Thoracic aorta (tissue), 2 donors: Measurements from ENCODE around the gene RBMXL2. TPM values are rescaled to one million over a fixed set of nuclear protein-coding genes. Genes with fewer than 3 reads are reported as not detected.

ENCODE experiments used
- ATAC-seq: fragments of 150-250 bp; one replicate; pipeline ENCODE4 v1.8.0; 2017; ENCODE audit warnings: low read depth; ENCODE audit not compliant: insufficient number of reproducible peaks, low FRiP score
- DNase-seq: peaks from one replicate; pipeline ENCODE4 v3.0.0-alpha.2; 2020; ENCODE audit warnings: low spot score
- H3K27ac ChIP-seq, 2 donors: fragments of 200-600 bp; sonication (generic); 1 replicate in 1 of 2; 2 replicates in 1 of 2; pipeline ENCODE4 v1.5.1; 2016; ENCODE audit warnings: mild to moderate bottlenecking in 2 of 2, moderate library complexity in 2 of 2
- H3K27me3 ChIP-seq: fragments of 200-600 bp; sonication (generic); replicated peaks from 2 replicates; pipeline ENCODE4 v1.6.0; 2016; ENCODE audit warnings: mild to moderate bottlenecking; ENCODE audit not compliant: insufficient read depth
- H3K36me3 ChIP-seq: fragments of 200-600 bp; sonication (generic); one replicate; pipeline ENCODE4 v1.5.1; 2016
- H3K4me1 ChIP-seq, 2 donors: fragments of 200-600 bp; sonication (generic); 1 replicate in 1 of 2; 2 replicates in 1 of 2; pipeline versions ENCODE4 v1.5.1 to v1.6.0; 2016; ENCODE audit warnings: low read depth in 2 of 2, mild to moderate bottlenecking in 1 of 2; ENCODE audit not compliant: control insufficient read depth in 1 of 2
- H3K4me3 ChIP-seq: fragments of 200-600 bp; sonication (generic); 2 replicates; pipeline ENCODE4 v1.5.1; 2016; ENCODE audit warnings: mild to moderate bottlenecking
- H3K9me3 ChIP-seq: fragments of 200-600 bp; sonication (generic); 2 replicates; pipeline ENCODE4 v1.5.1; 2016
- total RNA-seq, 2 donors: library from RNA; depleted of rRNA; stranded (reverse); fragments of >200 nt; gene quantifications; one replicate each; pipeline versions ENCODE4 v1.1.0 to v1.2.3, GENCODE V29; 2016
- TF ChIP-seq, protein P1 (sequence below): fragments of 200-600 bp; sonication (generic); IDR thresholded peaks from one replicate; pipeline ENCODE4 v1.5.1; 2019; ENCODE audit warnings: antibody characterized with exemption

RBMXL2 gene
- total RNA-seq = not detected

- Histone ChIP-seq H3K27me3 (no peaks in the 10 kb centered on the region), H3K36me3 (no peaks in the 10 kb centered on the region), H3K27ac (no peak within 1 kb of the TSS), H3K9me3 (no peaks in the 10 kb centered on the region), H3K4me3 (no peak within 1 kb of the TSS), H3K4me1 (no peaks in the 10 kb centered on the region)
- DNase-seq (no peak), ATAC-seq (no peak)
- TF ChIP-seq, protein P1, sequence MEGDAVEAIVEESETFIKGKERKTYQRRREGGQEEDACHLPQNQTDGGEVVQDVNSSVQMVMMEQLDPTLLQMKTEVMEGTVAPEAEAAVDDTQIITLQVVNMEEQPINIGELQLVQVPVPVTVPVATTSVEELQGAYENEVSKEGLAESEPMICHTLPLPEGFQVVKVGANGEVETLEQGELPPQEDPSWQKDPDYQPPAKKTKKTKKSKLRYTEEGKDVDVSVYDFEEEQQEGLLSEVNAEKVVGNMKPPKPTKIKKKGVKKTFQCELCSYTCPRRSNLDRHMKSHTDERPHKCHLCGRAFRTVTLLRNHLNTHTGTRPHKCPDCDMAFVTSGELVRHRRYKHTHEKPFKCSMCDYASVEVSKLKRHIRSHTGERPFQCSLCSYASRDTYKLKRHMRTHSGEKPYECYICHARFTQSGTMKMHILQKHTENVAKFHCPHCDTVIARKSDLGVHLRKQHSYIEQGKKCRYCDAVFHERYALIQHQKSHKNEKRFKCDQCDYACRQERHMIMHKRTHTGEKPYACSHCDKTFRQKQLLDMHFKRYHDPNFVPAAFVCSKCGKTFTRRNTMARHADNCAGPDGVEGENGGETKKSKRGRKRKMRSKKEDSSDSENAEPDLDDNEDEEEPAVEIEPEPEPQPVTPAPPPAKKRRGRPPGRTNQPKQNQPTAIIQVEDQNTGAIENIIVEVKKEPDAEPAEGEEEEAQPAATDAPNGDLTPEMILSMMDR = no peak
These were observed at the start of gene RBMXL2 for GRCh38 chr11:7088921-7089320. Gene RBMXL2 (plus strand): TSS chr11:7088998. CDS start chr11:7089121, 123 bp downstream.

- H3K4me3 ChIP-seq = no peak overlapping the region
- H3K9me3 ChIP-seq = no peaks in the 10 kb centered on the region
- DNase-seq (no peak), ATAC-seq (no peak)
- H3K4me1 ChIP-seq = no peaks in the 10 kb centered on the region
- no peak overlapping the region for H3K27ac ChIP-seq
- TF ChIP-seq, protein P1 = no peak
- no peaks in the 10 kb centered on the region for H3K36me3 ChIP-seq
- no peaks in the 10 kb centered on the region for H3K27me3 ChIP-seq
These were observed 42.2 kb upstream of the RBMXL2 start for GRCh38 chr11:7046474-7047175.

DNA sequence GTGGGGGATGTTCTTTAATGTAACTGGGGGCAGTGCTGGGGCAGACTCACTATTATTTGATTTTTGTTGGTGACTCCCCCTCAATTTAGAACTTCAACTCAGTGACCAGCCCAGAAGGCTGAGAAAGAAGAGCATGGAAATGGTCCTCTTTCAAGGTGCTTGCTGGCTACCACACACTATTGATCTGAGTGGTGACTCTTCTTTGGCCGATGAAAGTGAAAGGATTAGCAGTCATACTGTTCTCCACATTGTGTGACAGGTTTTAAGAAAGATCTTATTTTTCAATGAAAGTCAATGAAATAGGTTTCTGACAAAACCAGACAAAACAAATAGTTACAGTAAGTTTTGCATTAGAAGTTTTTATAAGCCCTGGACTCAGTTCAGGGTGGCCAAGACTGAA, 38.6 kb upstream of the RBMXL2 start:
- TF ChIP-seq, protein P1 = no peak
- ATAC-seq = no peak
- Histone ChIP-seq H3K27ac (no peak overlapping the region), H3K9me3 (no peaks in the 10 kb centered on the region), H3K36me3 (no peaks in the 10 kb centered on the region), H3K27me3 (no peaks in the 10 kb centered on the region), H3K4me1 (no peaks in the 10 kb centered on the region), H3K4me3 (no peak overlapping the region)
- DNase-seq = no peak

GRCh38 chr11:7056828-7057513, 31.8 kb upstream of the RBMXL2 start:
- Histone ChIP-seq H3K27me3 (no peaks in the 10 kb centered on the region), H3K9me3 (no peaks in the 10 kb centered on the region), H3K36me3 (no peaks in the 10 kb centered on the region), H3K4me1 (no peaks in the 10 kb centered on the region), H3K4me3 (no peak overlapping the region), H3K27ac (no peak overlapping the region)
- no peak for DNase-seq
- TF ChIP-seq, protein P1 = no peak
- no peak for ATAC-seq

DNA sequence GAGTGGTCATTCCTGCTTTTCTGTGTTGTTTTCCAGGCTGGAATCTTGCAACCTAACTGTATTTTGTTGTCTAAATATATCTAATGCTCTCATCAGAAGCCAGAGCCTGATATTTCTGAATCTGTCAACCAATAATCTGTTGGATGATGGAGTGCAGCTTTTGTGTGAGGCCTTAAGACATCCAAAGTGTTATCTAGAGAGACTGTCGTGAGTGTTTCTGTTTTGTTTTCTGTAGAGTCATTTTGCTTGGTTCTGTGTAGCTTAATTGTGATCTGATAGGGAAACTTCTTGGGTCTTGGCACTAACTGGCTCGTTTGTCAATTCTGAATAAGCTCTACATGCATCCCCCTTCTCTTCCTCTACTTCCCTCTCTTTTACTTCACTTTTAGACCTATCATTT, 31.2 kb upstream of the RBMXL2 start:
- H3K4me1 ChIP-seq = no peaks in the 10 kb centered on the region
- no peak overlapping the region for H3K27ac ChIP-seq
- H3K4me3 ChIP-seq = no peak overlapping the region
- H3K9me3 ChIP-seq = no peaks in the 10 kb centered on the region
- no peak for ATAC-seq
- TF ChIP-seq, protein P1 = no peak
- DNase-seq = no peak
- no peaks in the 10 kb centered on the region for H3K27me3 ChIP-seq
- H3K36me3 ChIP-seq = no peaks in the 10 kb centered on the region
